HepG2 (cell line): ENCODE measurements around the gene ZNF22. TPM values are rescaled to one million over a fixed set of nuclear protein-coding genes. Genes with fewer than 3 reads are reported as not detected.

Source experiments
- HCFC1 ChIP-seq: fragments of 150-350 bp; IDR thresholded peaks from 2 replicates; pipeline ENCODE4 v1.6.1; 2014; ENCODE audit warnings: low read depth, low read length
- KLF9 ChIP-seq: IDR thresholded peaks from 2 replicates; pipeline ENCODE4 v1.6.1; 2016; ENCODE audit warnings: low read depth
- MIER3 ChIP-seq: IDR thresholded peaks from 2 replicates; pipeline ENCODE4 v1.6.1; 2016; ENCODE audit warnings: missing compliant biosample characterization, borderline replicate concordance
- NR2F6 ChIP-seq, 2 experiments: IDR thresholded peaks; 2 replicates each; pipeline ENCODE4 v1.6.1; 2016; ENCODE audit warnings: antibody characterized with exemption in 1 of 2, mild to moderate bottlenecking in 1 of 2
- SYNCRIP ChIP-seq: fragments of 200-400 bp; formaldehyde crosslinking; IDR thresholded peaks from 2 replicates; pipeline ENCODE4 v1.6.1; 2018; ENCODE audit warnings: mild to moderate bottlenecking, low read depth, low read length; ENCODE audit not compliant: insufficient read depth
- TBX2 ChIP-seq: sonication (generic); formaldehyde crosslinking; IDR thresholded peaks from 2 replicates; pipeline ENCODE4 v1.5.0; 2020; ENCODE audit warnings: missing genetic modification reagents, mild to moderate bottlenecking, borderline replicate concordance
- ZBTB37 ChIP-seq: sonication (generic); formaldehyde crosslinking; IDR thresholded peaks from 2 replicates; pipeline ENCODE4 v1.4.0; 2020; ENCODE audit warnings: mild to moderate bottlenecking, missing genetic modification reagents
- ZNF318 ChIP-seq: sonication (generic); formaldehyde crosslinking; IDR thresholded peaks from 2 replicates; pipeline ENCODE4 v1.4.0; 2020; ENCODE audit warnings: mild to moderate bottlenecking, missing genetic modification reagents
- polyA plus RNA-seq, 8 experiments: library from polyadenylated mRNA; depleted of rRNA in 3 of 8; stranded (reverse) in 7 of 8; unstranded in 1 of 8; fragments of >200 nt; fragmentation: Illumina TruSeq in 4 of 8; extraction: Trizol in 4 of 8; gene quantifications; 2 replicates each; pipeline versions ENCODE4 v1.2.1 to v1.2.3, GENCODE V29; 2011 to 2016; ENCODE audit warnings: low read depth in 4 of 8, missing spikeins in 1 of 8, mixed read lengths in 1 of 8; ENCODE audit not compliant: insufficient read depth in 1 of 8
- total RNA-seq, 5 experiments: library from RNA; depleted of rRNA; stranded (reverse); fragments of >200 nt; fragmentation: Illumina TruSeq; extraction: Trizol; gene quantifications; 2 replicates each; pipeline ENCODE4 v1.2.3, GENCODE V29; 2016; ENCODE audit warnings: low read depth in 1 of 5
- TF ChIP-seq, protein P1 (sequence below): sonication (generic); formaldehyde crosslinking; IDR thresholded peaks from 2 replicates; pipeline ENCODE4 v1.8.0; 2022; ENCODE audit warnings: mild to moderate bottlenecking, missing genetic modification reagents; ENCODE audit not compliant: insufficient replicate concordance
- TF ChIP-seq, protein P2 (sequence below): sonication (generic); formaldehyde crosslinking; IDR thresholded peaks from 2 replicates; pipeline ENCODE4 v1.9.0; 2022; ENCODE audit warnings: low read depth, missing genetic modification reagents
- TF ChIP-seq, protein P3 (sequence below): sonication (generic); formaldehyde crosslinking; IDR thresholded peaks from 2 replicates; pipeline ENCODE4 v1.8.1; 2023; ENCODE audit warnings: mild to moderate bottlenecking, missing genetic modification reagents, borderline replicate concordance

ZNF22 gene
- total and polyA plus RNA-seq, 2 of the 13 experiments (the other 11 are each of a cell fraction or from before 2014, with no cell fraction given) = 0.40 to 1.3 TPM

- TF ChIP-seq ZBTB37 (CRISPR knock-in tag) = peak; percentile 100
- TF ChIP-seq HCFC1 = no peak
- TF ChIP-seq KLF9 (CRISPR knock-in tag) = no peak
- TF ChIP-seq, protein P1, sequence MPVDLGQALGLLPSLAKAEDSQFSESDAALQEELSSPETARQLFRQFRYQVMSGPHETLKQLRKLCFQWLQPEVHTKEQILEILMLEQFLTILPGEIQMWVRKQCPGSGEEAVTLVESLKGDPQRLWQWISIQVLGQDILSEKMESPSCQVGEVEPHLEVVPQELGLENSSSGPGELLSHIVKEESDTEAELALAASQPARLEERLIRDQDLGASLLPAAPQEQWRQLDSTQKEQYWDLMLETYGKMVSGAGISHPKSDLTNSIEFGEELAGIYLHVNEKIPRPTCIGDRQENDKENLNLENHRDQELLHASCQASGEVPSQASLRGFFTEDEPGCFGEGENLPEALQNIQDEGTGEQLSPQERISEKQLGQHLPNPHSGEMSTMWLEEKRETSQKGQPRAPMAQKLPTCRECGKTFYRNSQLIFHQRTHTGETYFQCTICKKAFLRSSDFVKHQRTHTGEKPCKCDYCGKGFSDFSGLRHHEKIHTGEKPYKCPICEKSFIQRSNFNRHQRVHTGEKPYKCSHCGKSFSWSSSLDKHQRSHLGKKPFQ (CRISPR knock-in tag) = peak; percentile 51
- TF ChIP-seq, protein P2, sequence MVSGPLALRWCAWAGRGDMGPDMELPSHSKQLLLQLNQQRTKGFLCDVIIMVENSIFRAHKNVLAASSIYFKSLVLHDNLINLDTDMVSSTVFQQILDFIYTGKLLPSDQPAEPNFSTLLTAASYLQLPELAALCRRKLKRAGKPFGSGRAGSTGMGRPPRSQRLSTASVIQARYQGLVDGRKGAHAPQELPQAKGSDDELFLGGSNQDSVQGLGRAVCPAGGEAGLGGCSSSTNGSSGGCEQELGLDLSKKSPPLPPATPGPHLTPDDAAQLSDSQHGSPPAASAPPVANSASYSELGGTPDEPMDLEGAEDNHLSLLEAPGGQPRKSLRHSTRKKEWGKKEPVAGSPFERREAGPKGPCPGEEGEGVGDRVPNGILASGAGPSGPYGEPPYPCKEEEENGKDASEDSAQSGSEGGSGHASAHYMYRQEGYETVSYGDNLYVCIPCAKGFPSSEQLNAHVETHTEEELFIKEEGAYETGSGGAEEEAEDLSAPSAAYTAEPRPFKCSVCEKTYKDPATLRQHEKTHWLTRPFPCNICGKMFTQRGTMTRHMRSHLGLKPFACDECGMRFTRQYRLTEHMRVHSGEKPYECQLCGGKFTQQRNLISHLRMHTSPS (CRISPR knock-in tag) = peak; percentile 76
- no peak for TF ChIP-seq ZNF318 (CRISPR knock-in tag)
- TF ChIP-seq, protein P3, sequence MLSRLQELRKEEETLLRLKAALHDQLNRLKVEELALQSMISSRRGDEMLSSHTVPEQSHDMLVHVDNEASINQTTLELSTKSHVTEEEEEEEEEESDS (CRISPR knock-in tag) = peak; percentile 71; the same call in 1 of the 2 replicates
- no peak for TF ChIP-seq SYNCRIP
- TF ChIP-seq MIER3 = peak; percentile 93
- peak; percentile 85 for TF ChIP-seq TBX2 (CRISPR knock-in tag)
- peak; percentile 78 for TF ChIP-seq NR2F6 (IDR thresholded peaks at IDR 0.05)
- TF ChIP-seq NR2F6 (CRISPR knock-in tag; IDR thresholded peaks at IDR 0.05) = peak; percentile 80
Measured at GRCh38 chr10:44995914-44996669, 4.6 kb upstream of the ZNF22 start (continued).
